HUES64 (cell line): ENCODE data around the gene EXOC2. TPM values are rescaled to one million over a fixed set of nuclear protein-coding genes. Genes with fewer than 3 reads are reported as not detected.

ENCODE experiments used
- H3K27ac ChIP-seq: 2 replicates; pipeline ENCODE4 v1.7.0; 2013; ENCODE audit warnings: low read depth, low read length, inconsistent platforms
- H3K27me3 ChIP-seq: 2 replicates; pipeline ENCODE4 v1.6.1; 2013; ENCODE audit warnings: mild to moderate bottlenecking, low read length; ENCODE audit not compliant: insufficient read depth
- H3K36me3 ChIP-seq: 2 replicates; pipeline ENCODE4 v1.6.1; 2013; ENCODE audit warnings: mild to moderate bottlenecking, low read length; ENCODE audit not compliant: insufficient read depth
- H3K4me1 ChIP-seq: 2 replicates; pipeline ENCODE4 v1.6.1; 2013; ENCODE audit warnings: mild to moderate bottlenecking, low read length, moderate library complexity; ENCODE audit not compliant: insufficient read depth
- H3K4me3 ChIP-seq: 2 replicates; pipeline ENCODE4 v1.5.1; 2013; ENCODE audit warnings: mild to moderate bottlenecking, low read length, moderate library complexity
- H3K9ac ChIP-seq: 2 replicates; pipeline ENCODE4 v1.6.1; 2013; ENCODE audit warnings: mild to moderate bottlenecking, low read depth, low read length
- H3K9me3 ChIP-seq: 2 replicates; pipeline ENCODE4 v1.6.1; 2013; ENCODE audit warnings: low read depth, low read length; ENCODE audit not compliant: insufficient read depth
- WGBS: fragments of 150-250, 120-280 bp; methylation state at CpG from one replicate; pipeline ENCODE4 v1.1.7; 2013; ENCODE audit warnings: missing lambda C conversion rate; 5-methylcytosine and 5-hydroxymethylcytosine counted together
- polyA plus RNA-seq, 2 experiments: library from polyadenylated mRNA; stranded (reverse); fragments of 50-300 nt; gene quantifications; one replicate each; pipeline ENCODE4 v1.2.3, GENCODE V29; 2013

EXOC2 gene
- polyA plus RNA-seq (2013, experiment 1 of 2) = 27.5 TPM
- 31.1 TPM for polyA plus RNA-seq (2013, experiment 2 of 2)

GRCh38 chr6:692858-693722 lies at the start of gene EXOC2:
EXOC2 (minus strand) TSS chr6:693139; CDS start chr6:637818, 55,321 bp downstream.
- Histone ChIP-seq H3K4me1 (peaks cover 6% of the 10 kb centered on the region; the same call in 1 of the 2 replicates), H3K9me3 (no peaks in the 10 kb centered on the region), H3K4me3 (peak within 1 kb of the TSS; percentile 95), H3K36me3 (peaks cover 7% of the 10 kb centered on the region), H3K27me3 (no peaks in the 10 kb centered on the region), H3K27ac (peak within 1 kb of the TSS; percentile 95; the same call in 1 of the 2 replicates), H3K9ac (peak within 1 kb of the TSS; percentile 75)
- WGBS = 1% methylated on average over 63 of the region's 63 CpGs

- WGBS = 94% methylated on average over 5 of the region's 5 CpGs
- no peaks in the 10 kb centered on the region for H3K4me1 ChIP-seq
- H3K4me3 ChIP-seq = no peak overlapping the region
- H3K36me3 ChIP-seq = no peaks in the 10 kb centered on the region
- H3K27ac ChIP-seq = no peak overlapping the region
- no peaks in the 10 kb centered on the region for H3K9me3 ChIP-seq
- H3K9ac ChIP-seq = no peak overlapping the region
- no peaks in the 10 kb centered on the region for H3K27me3 ChIP-seq
Measured at GRCh38 chr6:741410-742339, 48.7 kb upstream of the EXOC2 start.

- no peaks in the 10 kb centered on the region for H3K36me3 ChIP-seq
- peaks cover 2% of the 10 kb centered on the region; the same call in 1 of the 2 replicates for H3K4me1 ChIP-seq
- no peaks in the 10 kb centered on the region for H3K27me3 ChIP-seq
- no peaks in the 10 kb centered on the region for H3K9me3 ChIP-seq
- 95% methylated on average over 20 of the region's 20 CpGs for WGBS
- no peak overlapping the region for H3K27ac ChIP-seq
- H3K4me3 ChIP-seq = no peak overlapping the region
- no peak overlapping the region for H3K9ac ChIP-seq
Measured at GRCh38 chr6:736657-737446, 43.9 kb upstream of the EXOC2 start.

- WGBS = 94% methylated on average over 13 of the region's 14 CpGs
- no peak overlapping the region for H3K4me3 ChIP-seq
- H3K4me1 ChIP-seq = peaks cover 8% of the 10 kb centered on the region; the same call in 1 of the 2 replicates
- H3K27me3 ChIP-seq = no peaks in the 10 kb centered on the region
- H3K36me3 ChIP-seq = no peaks in the 10 kb centered on the region
- no peak overlapping the region for H3K9ac ChIP-seq
- no peak overlapping the region for H3K27ac ChIP-seq
- no peaks in the 10 kb centered on the region for H3K9me3 ChIP-seq
Measured at GRCh38 chr6:733431-734219, 40.7 kb upstream of the EXOC2 start.

GRCh38 chr6:731924-732323 lies 39.0 kb upstream of the EXOC2 start:
- Histone ChIP-seq H3K9ac (no peak overlapping the region), H3K36me3 (no peaks in the 10 kb centered on the region), H3K4me3 (no peak overlapping the region), H3K27me3 (no peaks in the 10 kb centered on the region), H3K27ac (no peak overlapping the region), H3K4me1 (peaks cover 8% of the 10 kb centered on the region; the same call in 1 of the 2 replicates), H3K9me3 (no peaks in the 10 kb centered on the region)
- 91% methylated on average over 7 of the region's 7 CpGs for WGBS

GRCh38 chr6:729606-730320 lies 36.8 kb upstream of the EXOC2 start:
- H3K27me3 ChIP-seq = no peaks in the 10 kb centered on the region
- 91% methylated on average over 10 of the region's 10 CpGs for WGBS
- H3K27ac ChIP-seq = no peak overlapping the region
- peaks cover 8% of the 10 kb centered on the region; the same call in 1 of the 2 replicates for H3K4me1 ChIP-seq
- H3K36me3 ChIP-seq = no peaks in the 10 kb centered on the region
- no peaks in the 10 kb centered on the region for H3K9me3 ChIP-seq
- H3K4me3 ChIP-seq = no peak overlapping the region
- no peak overlapping the region for H3K9ac ChIP-seq

- no peak overlapping the region for H3K9ac ChIP-seq
- H3K9me3 ChIP-seq = no peaks in the 10 kb centered on the region
- H3K4me3 ChIP-seq = no peak overlapping the region
- H3K36me3 ChIP-seq = no peaks in the 10 kb centered on the region
- no peak overlapping the region for H3K27ac ChIP-seq
- H3K27me3 ChIP-seq = no peaks in the 10 kb centered on the region
- 98% methylated on average over 3 of the region's 3 CpGs for WGBS
- H3K4me1 ChIP-seq = peaks cover 8% of the 10 kb centered on the region; the same call in 1 of the 2 replicates
Measured at GRCh38 chr6:727856-728255, 34.9 kb upstream of the EXOC2 start.

- Histone ChIP-seq H3K4me1 (no peaks in the 10 kb centered on the region), H3K4me3 (no peak overlapping the region), H3K36me3 (no peaks in the 10 kb centered on the region), H3K27ac (no peak overlapping the region), H3K9ac (no peak overlapping the region), H3K9me3 (no peaks in the 10 kb centered on the region), H3K27me3 (no peaks in the 10 kb centered on the region)
- WGBS = 92% methylated on average over 3 of the region's 3 CpGs
Measured at GRCh38 chr6:723540-723939, 30.6 kb upstream of the EXOC2 start.

- WGBS = 95% methylated on average over 4 of the region's 4 CpGs
- H3K4me1 ChIP-seq = no peaks in the 10 kb centered on the region
- H3K36me3 ChIP-seq = no peaks in the 10 kb centered on the region
- H3K9ac ChIP-seq = no peak overlapping the region
- no peaks in the 10 kb centered on the region for H3K27me3 ChIP-seq
- no peak overlapping the region for H3K27ac ChIP-seq
- no peaks in the 10 kb centered on the region for H3K9me3 ChIP-seq
- no peak overlapping the region for H3K4me3 ChIP-seq
Measured at GRCh38 chr6:722608-723007, 29.7 kb upstream of the EXOC2 start.
